Subcutaneous adipose tissue (tissue), 4 donors: ENCODE data around the gene FAM204A. TPM values are rescaled to one million over a fixed set of nuclear protein-coding genes. Genes with fewer than 3 reads are reported as not detected.

ENCODE experiments used
- total RNA-seq, 4 donors: library from RNA; depleted of rRNA; stranded (reverse); fragments of >200 nt; gene quantifications; one replicate each; pipeline ENCODE4 v1.1.0, GENCODE V29; 2016
- TF ChIP-seq, protein P1 (sequence below): fragments of 450-650 bp; IDR thresholded peaks from one replicate; pipeline ENCODE4 v1.5.1; 2016; ENCODE audit warnings: low read depth, mild to moderate bottlenecking, control low read depth, antibody characterized with exemption, moderate library complexity

FAM204A gene
- total RNA-seq, 4 donors from 2014 or later = 57.4 to 90.9 (median 63.4) TPM

DNA sequence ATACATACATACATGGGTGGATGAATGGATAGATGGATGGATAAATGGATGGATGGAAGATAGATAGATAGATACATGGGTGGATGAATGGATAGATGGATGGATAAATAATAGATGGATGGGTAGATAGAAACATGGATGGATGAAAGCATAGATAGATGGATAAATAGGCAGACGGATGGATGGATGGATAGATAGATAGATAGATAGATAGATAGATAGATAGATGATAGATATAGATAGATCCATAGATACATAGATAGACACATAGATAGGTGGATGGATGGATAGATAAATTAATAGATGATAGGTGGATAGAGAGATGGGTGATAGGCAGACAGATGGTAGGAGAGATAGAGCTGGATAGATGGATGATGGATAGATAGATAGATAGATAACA, 68.5 kb downstream of the FAM204A start:
- TF ChIP-seq, protein P1, sequence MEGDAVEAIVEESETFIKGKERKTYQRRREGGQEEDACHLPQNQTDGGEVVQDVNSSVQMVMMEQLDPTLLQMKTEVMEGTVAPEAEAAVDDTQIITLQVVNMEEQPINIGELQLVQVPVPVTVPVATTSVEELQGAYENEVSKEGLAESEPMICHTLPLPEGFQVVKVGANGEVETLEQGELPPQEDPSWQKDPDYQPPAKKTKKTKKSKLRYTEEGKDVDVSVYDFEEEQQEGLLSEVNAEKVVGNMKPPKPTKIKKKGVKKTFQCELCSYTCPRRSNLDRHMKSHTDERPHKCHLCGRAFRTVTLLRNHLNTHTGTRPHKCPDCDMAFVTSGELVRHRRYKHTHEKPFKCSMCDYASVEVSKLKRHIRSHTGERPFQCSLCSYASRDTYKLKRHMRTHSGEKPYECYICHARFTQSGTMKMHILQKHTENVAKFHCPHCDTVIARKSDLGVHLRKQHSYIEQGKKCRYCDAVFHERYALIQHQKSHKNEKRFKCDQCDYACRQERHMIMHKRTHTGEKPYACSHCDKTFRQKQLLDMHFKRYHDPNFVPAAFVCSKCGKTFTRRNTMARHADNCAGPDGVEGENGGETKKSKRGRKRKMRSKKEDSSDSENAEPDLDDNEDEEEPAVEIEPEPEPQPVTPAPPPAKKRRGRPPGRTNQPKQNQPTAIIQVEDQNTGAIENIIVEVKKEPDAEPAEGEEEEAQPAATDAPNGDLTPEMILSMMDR = no peak

DNA sequence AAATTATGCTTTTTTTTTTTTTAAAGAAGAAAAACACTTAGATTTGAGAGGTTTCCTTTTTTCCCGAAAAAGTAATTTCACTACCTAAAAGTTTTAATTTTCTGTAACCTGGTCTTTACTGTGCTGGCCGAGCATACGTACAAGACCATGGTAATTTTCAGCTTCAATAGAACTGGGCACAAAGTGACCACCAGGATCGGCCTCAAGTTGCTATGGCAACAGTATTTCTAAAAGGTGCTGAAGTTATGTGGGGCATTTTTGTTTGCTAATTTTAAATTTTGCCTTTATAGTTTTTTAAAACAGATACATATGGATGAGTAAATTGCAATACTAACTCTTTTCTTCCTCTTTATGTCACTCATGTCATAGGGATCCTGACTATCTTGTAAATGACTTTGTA, 69.4 kb downstream of the FAM204A start:
- TF ChIP-seq, protein P1 = no peak

DNA sequence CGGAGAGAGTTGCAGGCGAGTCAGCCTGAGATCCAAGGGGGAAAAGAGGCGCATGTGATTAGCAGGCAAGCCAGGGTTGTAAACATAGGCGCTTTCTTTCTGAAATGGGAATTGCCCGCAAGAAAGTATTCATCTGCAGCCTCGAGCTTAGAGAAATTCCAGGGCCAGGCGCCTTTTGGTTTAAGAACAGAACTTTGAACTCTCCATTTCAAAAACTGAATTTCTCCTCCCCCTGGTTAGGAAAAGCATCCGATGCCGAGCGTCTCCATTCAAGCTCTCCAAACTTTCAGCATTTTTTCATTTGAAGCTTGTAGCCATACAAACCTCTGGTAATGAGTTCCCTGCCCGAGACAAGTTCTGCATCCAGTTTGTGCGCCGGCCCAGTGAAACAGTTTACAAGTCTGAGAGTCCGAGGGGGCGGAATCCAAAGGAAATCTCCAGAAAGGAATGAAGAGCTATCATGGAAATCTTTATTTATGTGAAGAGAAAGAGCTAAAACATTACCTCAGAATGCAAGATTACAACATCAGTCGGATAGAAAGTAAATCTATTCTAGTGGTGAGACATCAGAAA, 69.9 kb downstream of the FAM204A start:
- TF ChIP-seq, protein P1 = no peak

DNA sequence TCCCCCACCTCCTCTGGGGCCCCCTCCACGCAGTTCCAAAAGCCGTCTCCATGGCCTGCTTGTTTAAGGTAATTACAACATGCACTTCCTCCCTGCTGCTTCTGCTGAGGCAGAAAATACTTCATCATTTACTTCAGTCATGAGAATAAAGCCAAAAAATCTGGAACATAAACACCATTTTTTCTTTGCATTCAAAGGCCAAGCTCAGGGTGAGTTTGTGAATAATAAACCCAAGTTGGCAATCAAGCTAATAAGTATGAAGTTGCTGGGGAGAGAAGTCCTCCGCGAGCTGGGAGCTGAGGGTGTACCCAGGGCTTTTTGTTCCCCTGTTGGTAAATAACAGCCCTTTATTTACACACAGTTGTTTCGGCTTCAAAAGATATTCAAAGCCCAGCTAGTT, 70.5 kb downstream of the FAM204A start:
- TF ChIP-seq, protein P1 = no peak

DNA sequence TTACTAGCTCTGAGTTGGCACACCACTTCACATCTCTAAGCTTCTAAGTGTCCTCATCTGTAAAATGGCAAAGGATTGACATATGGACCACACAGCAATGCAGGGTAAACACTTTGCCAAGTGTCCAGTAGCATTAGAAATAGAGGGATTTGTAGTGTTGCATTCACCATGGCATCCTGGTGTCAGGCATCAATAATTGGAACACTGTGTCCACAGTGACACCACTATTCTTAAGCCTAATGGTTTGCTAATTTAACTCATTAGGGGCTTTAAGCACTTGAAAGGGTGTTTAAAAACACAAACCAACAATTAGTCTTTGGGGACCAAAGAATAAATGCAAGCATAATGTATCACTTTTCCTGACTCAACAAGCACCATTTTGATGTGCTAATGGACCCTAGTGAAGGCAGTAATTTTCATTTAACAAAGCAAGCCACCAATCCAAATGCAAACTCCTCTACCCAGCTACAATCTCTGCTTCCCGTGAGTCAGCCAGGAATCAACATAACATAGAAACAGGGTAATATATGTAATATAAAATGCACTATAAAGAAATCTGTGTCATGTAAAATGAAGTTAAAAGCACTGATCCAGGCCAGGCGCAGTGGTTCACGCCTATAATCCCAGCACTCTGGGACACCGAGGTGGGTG, 75.9 kb downstream of the FAM204A start:
- TF ChIP-seq, protein P1 = no peak

DNA sequence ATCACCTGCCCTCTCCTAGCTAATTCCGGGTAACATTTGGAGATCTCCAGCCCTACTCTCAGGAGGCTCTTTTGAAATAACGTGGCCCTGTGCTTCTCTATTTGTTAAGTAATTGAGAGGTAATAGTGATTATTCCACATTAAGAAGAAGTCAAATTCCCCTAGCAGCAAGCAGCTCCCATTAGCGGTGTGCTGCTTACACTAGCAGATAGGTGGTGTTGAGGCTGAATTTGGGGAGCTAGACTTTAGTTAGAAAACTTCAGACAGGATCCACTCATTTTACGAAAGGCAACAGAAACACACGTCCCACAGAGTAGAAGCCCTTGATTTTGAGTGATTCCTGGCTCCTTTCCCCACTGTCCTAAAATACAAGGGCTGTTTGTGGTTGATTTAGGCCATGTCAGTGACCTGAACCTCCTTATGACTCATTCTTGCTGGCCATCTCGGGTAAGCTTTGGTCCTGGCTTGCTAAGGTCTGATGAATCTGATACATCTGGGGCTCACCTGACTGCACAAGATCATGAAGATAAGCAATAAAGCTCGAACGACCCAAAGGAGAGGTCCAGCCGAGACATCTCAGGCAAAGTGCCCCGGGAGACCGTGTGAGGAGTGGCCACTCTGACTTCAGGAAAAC, 77.2 kb downstream of the FAM204A start:
- TF ChIP-seq, protein P1 = no peak

DNA sequence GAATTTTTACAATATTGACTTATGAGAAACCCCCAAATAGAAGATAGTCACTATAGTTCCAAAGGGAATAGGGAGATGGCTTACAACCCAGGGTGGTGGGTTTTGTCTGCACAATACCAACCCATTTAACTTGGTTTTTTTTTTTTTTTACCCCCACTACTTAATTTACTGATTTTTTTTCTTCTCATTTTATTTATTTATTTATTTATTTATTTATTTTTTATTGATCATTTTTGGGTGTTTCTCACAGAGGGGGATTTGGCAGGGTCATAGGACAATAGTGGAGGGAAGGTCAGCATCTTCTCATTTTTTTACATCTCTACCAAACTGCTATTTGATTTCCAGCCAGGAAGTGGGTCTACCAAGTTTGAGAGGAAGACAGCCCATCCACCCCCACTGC, 77.9 kb downstream of the FAM204A start:
- TF ChIP-seq, protein P1 = no peak
